MM.1S (cell line): ENCODE results near the gene ADO.

ENCODE experiments used
- DNase-seq: peaks from one replicate; pipeline ENCODE4 v3.0.0-alpha.2; 2015
- H2AFZ ChIP-seq: fragments of 300-600 bp; sonication (generic); 2 replicates; pipeline ENCODE4 v1.6.0; 2016; ENCODE audit warnings: antibody characterized with exemption, low read length
- H3F3A ChIP-seq: fragments of 300-600 bp; sonication (generic); 2 replicates; pipeline ENCODE4 v1.6.1; 2016; ENCODE audit warnings: mild to moderate bottlenecking, antibody characterized with exemption, low read length, moderate library complexity, mixed read lengths; ENCODE audit not compliant: insufficient read depth
- H3K27ac ChIP-seq: fragments of 300-600 bp; sonication (generic); 2 replicates; pipeline ENCODE4 v1.5.1; 2016; ENCODE audit warnings: mild to moderate bottlenecking, low read length
- H3K27me3 ChIP-seq: fragments of 300-600 bp; sonication (generic); replicated peaks from 2 replicates; pipeline ENCODE4 v1.6.0; 2016; ENCODE audit warnings: low read length; ENCODE audit not compliant: insufficient read depth
- H3K36me3 ChIP-seq: fragments of 300-600 bp; sonication (generic); replicated peaks from 2 replicates; pipeline ENCODE4 v1.6.1; 2016; ENCODE audit warnings: mild to moderate bottlenecking, low read length, mixed read lengths; ENCODE audit not compliant: insufficient read depth
- H3K4me1 ChIP-seq: fragments of 300-600 bp; sonication (generic); 2 replicates; pipeline ENCODE4 v1.6.1; 2016; ENCODE audit warnings: low read length, mixed read lengths
- H3K4me2 ChIP-seq: fragments of 300-600 bp; sonication (generic); 2 replicates; pipeline ENCODE4 v1.6.0; 2016; ENCODE audit warnings: low read depth, low read length
- H3K4me3 ChIP-seq: fragments of 300-600 bp; sonication (generic); 2 replicates; pipeline ENCODE4 v1.5.1; 2016; ENCODE audit warnings: low read length, mixed read lengths
- H3K79me2 ChIP-seq: fragments of 300-600 bp; sonication (generic); 2 replicates; pipeline ENCODE4 v1.6.1; 2016; ENCODE audit warnings: mixed run types, low read length, mixed read lengths
- H3K9ac ChIP-seq: fragments of 300-600 bp; sonication (generic); 2 replicates; pipeline ENCODE4 v1.6.1; 2016; ENCODE audit warnings: low read length, mixed read lengths
- H3K9me2 ChIP-seq: fragments of 300-600 bp; sonication (generic); replicated peaks from 2 replicates; pipeline ENCODE4 v1.6.1; 2016; ENCODE audit warnings: mild to moderate bottlenecking, low read length, mixed read lengths; ENCODE audit not compliant: insufficient read depth
- H3K9me3 ChIP-seq: fragments of 300-600 bp; sonication (generic); replicated peaks from 2 replicates; pipeline ENCODE4 v1.6.1; 2016; ENCODE audit warnings: mild to moderate bottlenecking, low read length, mixed read lengths; ENCODE audit not compliant: insufficient read depth
- H4K20me1 ChIP-seq: fragments of 300-600 bp; sonication (generic); 2 replicates; pipeline ENCODE4 v1.6.1; 2016; ENCODE audit warnings: mild to moderate bottlenecking, low read length, moderate library complexity, mixed read lengths; ENCODE audit not compliant: insufficient read depth
- CTCF ChIP-seq: fragments of 300-600 bp; sonication (generic); IDR thresholded peaks from 2 replicates; pipeline ENCODE4 v1.5.1; 2016; ENCODE audit warnings: antibody characterized with exemption, low read length, mixed read lengths
- EZH2 ChIP-seq: fragments of 300-600 bp; sonication (generic); optimal IDR thresholded peaks from 2 replicates; pipeline ENCODE3; 2017; ENCODE audit warnings: low read depth, mild to moderate bottlenecking, antibody characterized with exemption, low read length, mixed read lengths
- EZH2phosphoT487 ChIP-seq: fragments of 300-600 bp; sonication (generic); IDR thresholded peaks from 2 replicates; pipeline ENCODE4 v1.6.1; 2018; ENCODE audit warnings: antibody characterized with exemption, low read length

The ADO gene

DNA sequence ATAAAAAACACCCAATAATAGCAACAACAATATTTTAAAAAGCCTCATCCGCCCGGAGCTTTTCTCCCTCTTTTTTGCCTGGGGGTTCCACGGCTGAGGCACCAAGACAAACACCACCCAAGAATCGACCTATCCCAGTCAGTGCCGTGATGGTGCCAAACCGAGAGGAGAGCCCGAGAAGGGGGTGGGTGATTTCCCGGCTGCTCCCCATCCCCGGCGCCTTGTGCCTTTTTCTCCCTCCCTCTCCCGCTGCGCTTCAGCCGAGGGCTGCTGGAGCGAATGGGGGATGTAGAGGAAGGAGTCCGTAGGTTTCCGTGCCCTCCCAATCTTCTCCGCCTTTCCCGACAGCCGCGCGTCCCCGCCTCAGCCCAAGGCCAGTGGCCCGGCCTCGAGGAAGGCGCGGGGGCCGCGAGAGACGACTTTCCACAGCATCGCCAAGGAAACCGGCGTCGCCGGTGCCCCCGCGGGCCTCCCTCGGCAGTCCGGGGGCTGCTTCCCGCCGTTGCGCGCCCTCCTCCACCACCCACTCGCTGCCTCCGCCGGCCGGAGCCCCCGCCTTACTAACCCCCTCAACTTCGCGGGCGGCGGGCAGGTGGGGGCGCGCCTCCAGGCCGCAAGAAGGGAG lies 10.3 kb downstream of the ADO start:
- Histone ChIP-seq H3K79me2 (0 out of 2 replicates have a peak, but pooled peaks cover 3% of the 10 kb centered on the region), H4K20me1 (no peaks in the 10 kb centered on the region), H3K27me3 (peaks cover 20% of the 10 kb centered on the region), H3K4me1 (peaks cover 8% of the 10 kb centered on the region; the same call in 1 of the 2 replicates), H3K4me2 (peak overlapping the region; percentile 98), H3K36me3 (no peaks in the 10 kb centered on the region), H2AFZ (no peak overlapping the region), H3F3A (peaks cover 12% of the 10 kb centered on the region), H3K9me2 (no peaks in the 10 kb centered on the region), H3K27ac (no peak overlapping the region), H3K9me3 (no peaks in the 10 kb centered on the region), H3K4me3 (peak overlapping the region; percentile 82), H3K9ac (no peak overlapping the region)
- TF ChIP-seq EZH2phosphoT487 (no peak), CTCF (no peak), EZH2 (no peak)
- no peak for DNase-seq

- Histone ChIP-seq H3K4me3 (peak overlapping the region; percentile 82), H3K9ac (peak overlapping the region; percentile 75; the same call in 1 of the 2 replicates), H2AFZ (peak overlapping the region; percentile 41), H3K27ac (no peak overlapping the region), H3K27me3 (peaks cover 20% of the 10 kb centered on the region), H3K36me3 (no peaks in the 10 kb centered on the region), H3F3A (peaks cover 12% of the 10 kb centered on the region), H3K4me1 (peaks cover 8% of the 10 kb centered on the region; the same call in 1 of the 2 replicates), H3K9me2 (no peaks in the 10 kb centered on the region), H4K20me1 (no peaks in the 10 kb centered on the region), H3K4me2 (peak overlapping the region; percentile 98), H3K79me2 (no peaks in the 10 kb centered on the region), H3K9me3 (no peaks in the 10 kb centered on the region)
- no peak for TF ChIP-seq EZH2
- no peak for TF ChIP-seq CTCF
- TF ChIP-seq EZH2phosphoT487 = no peak
- no peak for DNase-seq
These were observed 11.0 kb downstream of the ADO start for GRCh38 chr10:62815381-62816075.

- peak overlapping the region; percentile 98 for H3K4me2 ChIP-seq
- H3K4me3 ChIP-seq = peak overlapping the region; percentile 82
- TF ChIP-seq EZH2phosphoT487 (no peak), CTCF (no peak), EZH2 (no peak)
- H3K9me3 ChIP-seq = no peaks in the 10 kb centered on the region
- H3K9me2 ChIP-seq = no peaks in the 10 kb centered on the region
- H3K9ac ChIP-seq = peak overlapping the region; percentile 75; the same call in 1 of the 2 replicates
- no peaks in the 10 kb centered on the region for H4K20me1 ChIP-seq
- H2AFZ ChIP-seq = peak overlapping the region; percentile 41
- H3K27ac ChIP-seq = no peak overlapping the region
- no peak for DNase-seq
- peaks cover 12% of the 10 kb centered on the region for H3F3A ChIP-seq
- peaks cover 8% of the 10 kb centered on the region; the same call in 1 of the 2 replicates for H3K4me1 ChIP-seq
- H3K36me3 ChIP-seq = no peaks in the 10 kb centered on the region
- H3K79me2 ChIP-seq = no peaks in the 10 kb centered on the region
- peaks cover 20% of the 10 kb centered on the region for H3K27me3 ChIP-seq
These were observed 11.5 kb downstream of the ADO start for GRCh38 chr10:62816076-62816330.
